NCI-H2227 treated with DMSO at 0.1 percent for 48 hours (cell line): ENCODE data around the gene QARS1.

Source experiments
- DNase-seq: peaks from one replicate; lab custom pipeline; 2025; lab: John Stamatoyannopoulos, UW

QARS1 gene

GRCh38 chr3:49053543-49053942 lies 51.0 kb downstream of the QARS1 start:
- DNase-seq, result no peak
